SW480 (cell line): ENCODE data around the gene NDUFS3.

Experiments used
- DNase-seq: peaks from one replicate; pipeline ENCODE4 v3.0.0-alpha.2; 2016; ENCODE audit warnings: low spot score

The NDUFS3 gene

DNA sequence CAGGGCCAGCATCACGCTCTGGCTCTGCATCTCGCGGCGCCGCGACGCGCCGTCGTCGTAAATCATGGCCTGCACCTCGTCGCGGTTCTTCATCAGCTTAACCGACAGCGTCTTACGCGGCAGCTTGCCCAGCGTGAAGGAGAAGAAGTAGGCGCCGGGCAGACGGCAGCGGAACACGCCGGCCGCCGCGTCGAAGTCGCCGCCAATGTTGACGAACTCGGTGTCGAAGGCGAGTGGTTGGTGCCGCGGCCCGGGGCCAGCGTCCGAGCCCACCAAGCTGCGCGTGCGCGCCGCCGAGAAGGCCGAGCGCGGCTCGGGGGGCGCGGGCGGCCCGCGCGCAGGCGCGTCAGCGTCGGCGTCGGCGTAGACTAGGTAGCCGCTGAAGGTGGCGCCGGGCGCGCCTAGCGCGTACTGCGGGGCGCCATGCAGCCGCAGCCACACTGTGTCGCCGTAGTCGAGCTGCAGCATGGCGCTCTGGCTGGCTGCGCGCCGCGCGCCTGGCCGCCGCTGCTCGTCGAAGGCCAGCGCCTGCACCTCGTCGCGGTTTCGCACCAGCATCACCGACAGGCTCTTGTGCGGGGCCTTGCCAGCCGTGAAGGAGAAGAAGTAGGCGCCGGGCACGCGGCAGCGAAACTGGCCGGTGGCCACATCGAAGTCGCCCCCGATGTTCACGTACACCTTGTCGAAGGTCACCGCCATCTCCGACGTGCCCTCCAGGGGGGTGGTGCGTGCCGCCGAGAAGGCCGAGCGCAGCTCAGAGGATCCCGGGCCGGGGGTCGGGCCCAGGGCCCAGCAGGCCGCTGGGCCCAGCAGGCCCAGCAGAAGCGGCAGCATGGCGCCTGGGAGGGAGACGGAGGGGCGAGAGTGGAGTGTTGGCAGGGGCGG is 11.3 kb downstream of the NDUFS3 start:
- DNase-seq = no peak

GRCh38 chr11:47591764-47592163 is 12.9 kb downstream of the NDUFS3 start:
- no peak for DNase-seq

DNA sequence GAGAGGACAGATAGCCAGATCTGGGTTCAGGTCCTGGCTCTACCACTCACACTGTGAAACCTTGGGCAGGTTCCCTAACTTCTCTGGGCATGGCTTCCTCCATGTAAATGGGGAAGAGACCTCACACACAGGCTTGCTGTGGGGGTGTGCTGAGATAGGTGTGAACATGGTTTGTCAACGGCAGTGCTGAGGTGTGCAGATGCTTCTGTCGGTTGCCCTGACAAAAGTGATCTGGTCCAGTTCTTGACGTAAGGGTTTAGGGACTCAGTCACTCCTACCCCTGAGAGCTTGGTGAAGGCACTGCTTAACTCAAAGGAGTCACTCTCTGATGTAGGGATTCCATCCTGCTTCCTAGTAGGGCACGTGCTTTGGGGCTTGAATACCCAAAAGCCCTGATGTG is 13.4 kb downstream of the NDUFS3 start:
- DNase-seq = no peak

- DNase-seq = no peak
Measured at GRCh38 chr11:47592970-47593369, 14.1 kb downstream of the NDUFS3 start.

- DNase-seq = no peak
Measured at GRCh38 chr11:47593492-47593933, 14.6 kb downstream of the NDUFS3 start.

- DNase-seq = no peak
Measured at GRCh38 chr11:47593934-47594855, 15.3 kb downstream of the NDUFS3 start, which contains the start of gene C1QTNF4. Gene C1QTNF4, minus strand, starts transcription at chr11:47594411. Its CDS starts 3,601 bp downstream, at chr11:47590810.

GRCh38 chr11:47595029-47595428 is 16.2 kb downstream of the NDUFS3 start:
- DNase-seq = no peak

DNA sequence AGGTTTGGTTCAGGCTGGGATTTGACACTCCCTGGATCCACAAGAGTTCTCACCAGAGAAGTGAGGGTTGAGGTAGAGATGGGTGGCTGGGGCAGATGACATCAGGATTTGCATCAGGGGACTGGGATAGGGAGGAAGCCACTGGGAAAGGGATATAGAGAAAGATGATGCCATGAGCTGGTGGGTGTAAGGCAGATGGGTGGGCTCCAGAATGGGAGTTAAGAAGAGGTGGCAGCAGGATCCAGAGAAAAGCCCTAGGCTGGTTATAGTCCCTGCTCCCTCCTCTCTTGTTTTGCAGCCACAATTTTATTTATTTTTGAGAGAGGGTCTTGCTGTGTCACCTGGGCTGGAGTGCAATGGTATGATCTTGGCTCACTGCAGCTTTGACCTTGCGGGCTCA is 17.1 kb downstream of the NDUFS3 start:
- no peak for DNase-seq

DNA sequence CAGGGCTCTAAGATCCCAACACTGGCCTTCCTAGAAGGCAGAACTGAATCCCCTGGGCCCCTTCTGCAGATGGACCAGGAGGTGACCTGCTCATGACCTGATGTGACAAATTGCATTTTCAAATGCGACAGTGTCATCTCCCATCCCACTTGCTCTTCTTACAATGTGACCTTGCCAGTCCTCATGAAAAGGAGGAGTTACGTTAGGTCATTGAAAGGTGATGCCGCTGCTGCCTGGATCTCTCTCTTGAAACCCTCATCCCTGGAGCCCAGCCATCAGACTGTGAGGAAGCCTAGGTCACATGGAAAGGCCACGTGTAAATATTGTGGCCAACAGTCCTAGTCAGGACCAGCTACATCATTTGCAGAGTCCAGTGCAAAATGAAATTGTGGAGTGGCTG is 21.0 kb downstream of the NDUFS3 start:
- no peak for DNase-seq

- no peak for DNase-seq
Measured at GRCh38 chr11:47603295-47603694, 24.4 kb downstream of the NDUFS3 start.

DNA sequence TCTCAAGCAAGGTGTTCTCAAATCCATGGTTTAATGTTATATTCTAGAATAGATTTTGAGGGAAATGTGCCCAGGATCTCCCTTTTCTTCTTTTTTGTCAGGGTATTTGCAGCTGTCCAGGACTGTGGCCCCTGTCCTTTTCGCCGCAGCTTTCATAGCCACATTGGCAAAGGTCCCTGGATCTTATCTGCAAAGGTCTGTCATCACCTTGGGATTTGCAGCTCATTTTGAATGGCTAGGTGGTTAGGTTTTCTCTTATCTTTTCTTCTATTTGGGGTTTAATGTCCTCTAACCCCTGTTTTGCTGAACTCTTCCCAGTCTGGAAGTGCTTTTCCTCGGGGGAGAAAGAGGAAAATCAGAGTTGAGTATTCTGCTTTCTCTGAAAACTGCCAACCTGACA is 27.0 kb downstream of the NDUFS3 start:
- DNase-seq = no peak

GRCh38 chr11:47606731-47607130 is 27.9 kb downstream of the NDUFS3 start:
- DNase-seq = no peak

DNA sequence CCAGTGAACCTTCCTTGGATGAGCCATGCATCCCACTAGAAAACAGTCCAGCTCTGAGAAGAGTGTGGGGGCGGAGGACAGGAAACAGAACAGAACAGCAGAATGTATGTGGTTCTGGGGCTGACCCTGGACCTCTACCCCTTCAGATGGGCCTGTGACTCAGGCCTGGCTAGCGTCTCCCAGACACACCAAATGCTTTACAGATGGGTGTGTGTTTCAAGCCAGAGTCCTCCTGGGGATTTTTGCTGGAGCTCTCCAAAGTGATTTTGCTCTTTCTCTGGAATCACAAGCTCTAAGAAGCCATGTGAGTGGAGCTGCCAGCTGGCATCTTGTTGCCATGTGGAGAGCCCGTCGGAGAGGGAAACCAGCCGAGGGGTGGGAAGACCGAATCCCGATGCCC is 28.5 kb downstream of the NDUFS3 start:
- DNase-seq = no peak

- no peak for DNase-seq
Measured at GRCh38 chr11:47609675-47610074, 30.8 kb downstream of the NDUFS3 start.

GRCh38 chr11:47611348-47611794 is 32.5 kb downstream of the NDUFS3 start:
- no peak for DNase-seq

DNA sequence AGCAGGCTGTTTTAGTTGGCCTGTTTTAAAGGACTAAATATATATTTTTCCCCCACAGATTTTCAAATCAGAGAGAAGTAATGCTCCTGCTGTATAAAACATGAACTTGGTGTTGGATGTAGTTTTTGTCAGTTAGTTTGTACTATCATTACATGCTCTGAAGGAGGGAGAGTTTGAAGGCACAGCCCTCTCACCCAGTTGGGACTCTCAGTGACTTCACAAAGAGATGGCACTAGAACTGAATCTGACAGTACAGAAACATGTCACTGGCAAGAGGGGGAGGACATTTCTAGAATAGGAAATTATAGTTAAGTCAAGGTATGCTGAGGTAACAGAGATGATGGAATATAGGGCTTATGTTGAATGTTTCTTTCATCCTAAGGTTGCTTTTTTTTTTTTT is 36.4 kb downstream of the NDUFS3 start:
- no peak for DNase-seq

GRCh38 chr11:47616726-47617416 is 38.0 kb downstream of the NDUFS3 start:
- DNase-seq = peak; percentile 12

GRCh38 chr11:47617417-47617809 is 38.5 kb downstream of the NDUFS3 start:
- DNase-seq = no peak

DNA sequence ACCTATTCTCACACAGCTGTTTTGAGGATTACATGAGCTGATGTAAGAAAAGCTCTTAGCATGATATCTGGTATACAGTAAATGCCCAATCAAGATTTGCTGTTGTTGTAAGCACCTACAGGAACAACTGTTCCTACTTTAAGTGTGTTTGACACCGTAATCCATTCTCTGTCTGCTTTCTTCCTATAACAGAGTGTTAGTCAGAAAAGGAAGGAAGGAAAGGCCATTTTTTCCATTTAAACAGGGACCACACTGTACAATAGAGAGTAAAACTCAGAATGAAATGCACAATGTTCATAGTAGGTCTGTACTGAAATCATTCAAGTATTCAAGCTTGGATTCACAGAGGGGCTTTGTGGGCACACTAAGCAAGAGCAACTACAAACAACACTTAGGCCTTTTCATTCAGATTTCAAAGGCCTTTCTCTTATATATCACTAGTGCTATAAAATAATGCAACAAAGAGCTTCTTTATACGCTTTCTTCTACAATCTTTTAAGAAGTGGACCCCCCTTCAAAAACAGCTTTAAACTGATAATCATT is 42.0 kb downstream of the NDUFS3 start:
- DNase-seq = no peak

DNA sequence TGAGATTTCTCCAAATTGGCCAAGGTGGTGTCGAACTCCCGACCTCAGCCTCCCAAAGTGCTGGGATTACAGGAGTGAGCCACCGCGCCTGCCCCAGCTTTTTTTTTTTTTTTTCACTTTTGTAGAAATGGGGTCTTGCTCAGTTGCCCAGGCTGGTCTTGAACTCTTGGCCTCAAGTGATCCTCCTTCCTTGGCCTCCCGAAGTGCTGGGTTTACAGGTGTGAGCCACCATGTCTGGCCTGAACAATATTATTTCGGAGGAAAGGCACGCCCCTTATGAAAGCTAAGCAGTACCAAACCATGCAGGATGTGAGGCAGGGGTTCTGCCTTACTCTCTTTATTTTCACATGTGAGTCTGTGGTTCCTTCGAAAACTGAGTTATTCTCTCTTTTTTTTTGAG is 47.4 kb downstream of the NDUFS3 start:
- no peak for DNase-seq

GRCh38 chr11:47628026-47628425 is 49.2 kb downstream of the NDUFS3 start:
- no peak for DNase-seq

DNA sequence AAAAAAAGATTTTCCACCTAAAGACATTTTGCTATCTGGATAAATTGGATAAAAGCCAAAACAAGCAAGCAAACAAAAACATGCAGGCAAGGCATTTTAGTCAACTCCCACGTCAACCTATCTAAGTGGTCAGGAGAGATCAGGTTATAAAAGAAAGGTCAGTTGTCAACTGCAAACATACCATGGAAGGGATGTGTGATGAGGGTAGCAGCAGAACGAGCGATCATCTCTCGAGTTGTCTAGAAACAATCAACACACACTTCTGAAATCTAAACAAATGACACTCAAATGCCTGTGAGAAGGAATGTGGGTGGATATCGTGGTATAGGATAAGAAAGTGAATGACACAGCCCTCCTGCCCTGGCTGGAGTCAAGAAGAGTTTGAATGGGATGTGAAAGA is 52.6 kb downstream of the NDUFS3 start:
- no peak for DNase-seq
